Osteoblast (primary cell): Measurements from ENCODE around the gene LIF. TPM values are rescaled to one million over a fixed set of nuclear protein-coding genes. Genes with fewer than 3 reads are reported as not detected.
A peak's percentile ranks its signal among the peaks of the same experiment; 100 is the strongest.

Source experiments
- DNase-seq: peaks from one replicate; pipeline ENCODE4 v3.0.0; 2011; ENCODE audit warnings: low spot score, mixed read lengths; ENCODE audit not compliant: insufficient read length; ENCODE audit errors: missing footprints
- H2AFZ ChIP-seq: 2 replicates; pipeline ENCODE4 v1.6.0; 2011; ENCODE audit warnings: mild to moderate bottlenecking, low read length
- H3K27ac ChIP-seq: 2 replicates; pipeline ENCODE4 v1.5.1; 2011; ENCODE audit warnings: mild to moderate bottlenecking, low read depth, low read length, moderate library complexity
- H3K27me3 ChIP-seq: 2 replicates; pipeline ENCODE4 v1.6.0; 2012; ENCODE audit warnings: mild to moderate bottlenecking, control low read depth, inconsistent platforms, low read length, moderate library complexity; ENCODE audit not compliant: insufficient read depth
- H3K36me3 ChIP-seq: 2 replicates; pipeline ENCODE4 v1.5.1; 2011; ENCODE audit warnings: mild to moderate bottlenecking, low read length, control low read depth, moderate library complexity; ENCODE audit not compliant: insufficient read depth
- H3K4me1 ChIP-seq: 2 replicates; pipeline ENCODE4 v1.5.1; 2011; ENCODE audit warnings: mild to moderate bottlenecking, low read length, control low read depth, moderate library complexity; ENCODE audit not compliant: insufficient read depth
- H3K4me2 ChIP-seq: 2 replicates; pipeline ENCODE4 v1.6.0; 2011; ENCODE audit warnings: mild to moderate bottlenecking, low read length; ENCODE audit not compliant: insufficient read depth
- H3K4me3 ChIP-seq: fragments of 200-600 bp; sonication (generic); 3 replicates; pipeline ENCODE4 v1.5.1; 2012; ENCODE audit warnings: mild to moderate bottlenecking, low read length, inconsistent platforms; ENCODE audit not compliant: insufficient read depth
- H3K79me2 ChIP-seq: 2 replicates; pipeline ENCODE4 v1.6.0; 2012; ENCODE audit warnings: mild to moderate bottlenecking, low read length, control low read depth, inconsistent platforms; ENCODE audit not compliant: insufficient read depth
- H3K9me3 ChIP-seq: 2 replicates; pipeline ENCODE4 v1.5.1; 2011; ENCODE audit warnings: low read depth, low read length, control low read depth
- H4K20me1 ChIP-seq: 2 replicates; pipeline ENCODE4 v1.6.0; 2012; ENCODE audit warnings: mild to moderate bottlenecking, low read length, control low read depth; ENCODE audit not compliant: insufficient read depth
- CTCF ChIP-seq: IDR thresholded peaks from 2 replicates; pipeline ENCODE4 v1.5.1; 2011; ENCODE audit warnings: mild to moderate bottlenecking, low read depth, low read length, moderate library complexity; ENCODE audit errors: extremely low read depth
- total RNA-seq: library from RNA; depleted of rRNA; stranded (reverse); fragments of >200 nt; gene quantifications from 2 replicates; pipeline ENCODE4 v1.2.3, GENCODE V29; 2012

LIF gene
- total RNA-seq, 1 donor: 3.3 TPM

DNA sequence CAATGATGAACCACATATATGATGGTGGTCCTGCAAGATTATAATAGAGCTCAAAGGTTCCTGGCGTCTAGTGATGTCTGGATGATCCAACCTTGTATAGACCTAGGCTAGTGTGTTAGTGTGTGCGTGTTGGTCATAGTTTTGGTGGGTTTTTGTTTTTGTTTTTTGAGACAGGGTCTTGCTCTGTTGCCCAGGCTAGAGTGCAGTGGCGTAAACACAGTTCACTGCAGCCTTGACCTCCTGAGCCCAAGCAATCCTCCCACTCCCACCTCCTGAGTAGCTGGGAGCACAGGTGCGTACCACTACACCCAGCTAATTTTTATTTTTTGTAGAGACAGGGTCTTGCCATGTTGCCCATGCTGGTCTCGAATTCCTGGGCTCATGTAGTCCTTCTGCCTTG, 33.4 kb upstream of the LIF start:
- no peaks in the 10 kb centered on the region for H3K27me3 ChIP-seq
- H2AFZ ChIP-seq: no peak overlapping the region
- H3K4me1 ChIP-seq: peaks cover 38% of the 10 kb centered on the region
- H3K9me3 ChIP-seq: no peaks in the 10 kb centered on the region
- peak overlapping the region; percentile 32 for H3K4me3 ChIP-seq
- H3K79me2 ChIP-seq: no peaks in the 10 kb centered on the region
- no peak for DNase-seq
- H4K20me1 ChIP-seq: no peaks in the 10 kb centered on the region
- no peak for TF ChIP-seq CTCF
- H3K4me2 ChIP-seq: peak overlapping the region; percentile 51
- peak overlapping the region; percentile 92 for H3K27ac ChIP-seq
- H3K36me3 ChIP-seq: no peaks in the 10 kb centered on the region

DNA sequence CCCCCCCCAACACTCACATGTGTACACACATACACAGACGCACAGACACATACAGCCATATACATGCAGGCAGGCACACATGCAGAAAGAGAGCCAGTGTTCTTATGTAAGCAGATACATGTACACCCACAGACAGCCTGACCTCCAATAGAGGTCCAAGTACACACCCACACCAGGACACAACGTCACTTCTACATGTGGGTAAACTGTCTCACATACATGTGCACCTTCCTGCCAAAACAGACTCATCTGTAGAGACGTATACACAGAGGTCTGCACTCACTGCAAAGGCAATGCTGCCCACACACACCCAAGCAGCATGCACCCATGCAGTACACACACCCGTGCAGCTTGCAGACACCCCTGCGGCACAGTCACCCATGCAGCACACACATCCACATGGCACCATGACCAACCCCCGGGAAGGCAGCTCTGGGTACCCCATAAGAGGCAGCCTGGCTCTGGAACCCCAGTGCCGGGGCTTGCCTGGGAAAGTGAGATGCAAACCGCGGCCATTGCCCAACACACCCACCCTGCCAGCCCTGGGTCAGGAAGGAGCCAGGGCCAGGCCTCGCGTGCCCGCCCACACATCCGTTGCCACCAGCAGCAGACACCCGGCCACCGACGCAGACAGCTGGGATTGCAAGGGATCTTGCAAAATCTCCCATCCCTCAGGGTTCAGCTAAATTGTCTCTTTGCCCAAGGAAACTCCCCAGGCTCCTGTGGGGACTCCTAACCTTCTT, 32.7 kb upstream of the LIF start:
- TF ChIP-seq CTCF: no peak
- peak overlapping the region; percentile 92 for H3K27ac ChIP-seq
- no peaks in the 10 kb centered on the region for H4K20me1 ChIP-seq
- H2AFZ ChIP-seq: no peak overlapping the region
- no peaks in the 10 kb centered on the region for H3K27me3 ChIP-seq
- H3K4me2 ChIP-seq: peak overlapping the region; percentile 51
- H3K9me3 ChIP-seq: no peaks in the 10 kb centered on the region
- peak overlapping the region; percentile 32 for H3K4me3 ChIP-seq
- DNase-seq: peak; percentile 66
- peaks cover 38% of the 10 kb centered on the region for H3K4me1 ChIP-seq
- no peaks in the 10 kb centered on the region for H3K79me2 ChIP-seq
- H3K36me3 ChIP-seq: no peaks in the 10 kb centered on the region

GRCh38 chr22:30277547-30278344, 31.2 kb upstream of the LIF start:
- H4K20me1 ChIP-seq: no peaks in the 10 kb centered on the region
- peak overlapping the region; percentile 57 for H2AFZ ChIP-seq
- peak overlapping the region; percentile 61 for H3K4me2 ChIP-seq
- no peaks in the 10 kb centered on the region for H3K9me3 ChIP-seq
- H3K4me1 ChIP-seq: peaks cover 38% of the 10 kb centered on the region
- H3K27me3 ChIP-seq: no peaks in the 10 kb centered on the region
- no peak for TF ChIP-seq CTCF
- peak overlapping the region; percentile 37 for H3K4me3 ChIP-seq
- no peaks in the 10 kb centered on the region for H3K79me2 ChIP-seq
- peak; percentile 92 for DNase-seq
- no peaks in the 10 kb centered on the region for H3K36me3 ChIP-seq
- peak overlapping the region; percentile 92 for H3K27ac ChIP-seq

DNA sequence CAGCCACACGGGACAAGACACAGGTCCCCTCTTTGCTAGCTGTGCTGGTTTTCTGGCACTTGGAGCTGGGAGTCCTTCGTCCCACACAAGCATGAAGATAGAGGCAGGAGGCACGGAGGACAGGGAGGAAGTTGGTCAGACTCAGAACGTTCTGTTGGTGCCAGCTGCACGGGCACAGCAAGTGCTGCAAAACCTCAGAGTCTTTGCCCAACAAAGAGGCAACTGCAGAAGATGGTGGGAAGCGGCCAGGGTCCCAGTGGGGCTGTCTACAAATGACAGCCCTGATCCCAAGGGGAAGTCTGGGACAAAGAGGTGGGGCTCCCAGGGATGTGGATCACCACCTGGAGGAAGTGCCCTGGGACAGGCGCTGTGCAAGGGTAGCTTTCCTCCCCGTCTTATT, 29.5 kb upstream of the LIF start:
- Histone ChIP-seq H3K4me1 (peaks cover 42% of the 10 kb centered on the region), H3K9me3 (no peaks in the 10 kb centered on the region), H2AFZ (no peak overlapping the region), H3K36me3 (no peaks in the 10 kb centered on the region), H3K27me3 (no peaks in the 10 kb centered on the region), H3K4me3 (no peak overlapping the region), H3K4me2 (no peak overlapping the region), H4K20me1 (no peaks in the 10 kb centered on the region), H3K79me2 (no peaks in the 10 kb centered on the region), H3K27ac (no peak overlapping the region)
- peak; percentile 3 for DNase-seq
- no peak for TF ChIP-seq CTCF
